Measurements from ENCODE around the gene CAMK1D.
"Not testable (repeated sequence)": the region's sequence is repeated elsewhere in the genome, so short reads cannot be mapped to it uniquely, and the experiment has no call there.

Gene CAMK1D

DNA sequence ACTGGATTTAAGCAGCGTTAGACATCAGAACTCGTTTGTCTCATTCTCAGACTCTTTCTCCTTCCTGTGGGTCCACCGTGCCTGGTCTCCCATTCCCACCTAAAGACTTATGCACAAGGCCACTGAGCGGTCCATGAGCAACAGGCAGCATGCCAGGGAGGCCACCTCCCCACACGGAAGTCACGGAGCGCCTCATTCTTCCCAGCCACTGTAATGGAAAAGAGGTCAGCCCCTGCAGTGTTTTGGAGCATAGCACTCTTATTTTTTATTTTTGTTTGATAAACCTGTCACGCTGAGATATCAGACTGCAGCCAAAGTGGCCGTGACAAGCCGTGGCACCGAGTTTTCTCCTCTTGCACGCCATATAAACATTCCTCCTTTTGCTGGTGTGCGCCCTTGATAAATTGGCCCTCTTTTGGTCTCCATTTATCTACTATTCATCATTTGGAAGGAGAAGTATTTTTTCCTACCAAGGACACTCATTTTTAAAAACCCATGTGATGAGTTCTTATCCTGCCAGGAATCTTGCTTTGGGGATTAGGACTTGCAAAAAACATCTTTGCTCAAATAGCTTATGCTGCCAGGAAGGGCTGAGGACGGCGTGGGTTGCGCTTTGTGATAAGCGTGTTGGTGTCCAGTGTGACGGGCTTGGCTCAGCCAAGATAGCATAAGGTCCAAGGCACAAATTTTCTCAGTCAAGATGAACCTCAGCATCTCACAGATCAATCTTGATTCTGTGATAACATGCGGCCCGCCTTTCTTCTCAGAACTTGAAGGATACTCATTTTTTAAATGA lies 446.2 kb downstream of the CAMK1D start:
- DNase-seq (ENCODE audit: low read depth in 3 of 3): no peak

DNA sequence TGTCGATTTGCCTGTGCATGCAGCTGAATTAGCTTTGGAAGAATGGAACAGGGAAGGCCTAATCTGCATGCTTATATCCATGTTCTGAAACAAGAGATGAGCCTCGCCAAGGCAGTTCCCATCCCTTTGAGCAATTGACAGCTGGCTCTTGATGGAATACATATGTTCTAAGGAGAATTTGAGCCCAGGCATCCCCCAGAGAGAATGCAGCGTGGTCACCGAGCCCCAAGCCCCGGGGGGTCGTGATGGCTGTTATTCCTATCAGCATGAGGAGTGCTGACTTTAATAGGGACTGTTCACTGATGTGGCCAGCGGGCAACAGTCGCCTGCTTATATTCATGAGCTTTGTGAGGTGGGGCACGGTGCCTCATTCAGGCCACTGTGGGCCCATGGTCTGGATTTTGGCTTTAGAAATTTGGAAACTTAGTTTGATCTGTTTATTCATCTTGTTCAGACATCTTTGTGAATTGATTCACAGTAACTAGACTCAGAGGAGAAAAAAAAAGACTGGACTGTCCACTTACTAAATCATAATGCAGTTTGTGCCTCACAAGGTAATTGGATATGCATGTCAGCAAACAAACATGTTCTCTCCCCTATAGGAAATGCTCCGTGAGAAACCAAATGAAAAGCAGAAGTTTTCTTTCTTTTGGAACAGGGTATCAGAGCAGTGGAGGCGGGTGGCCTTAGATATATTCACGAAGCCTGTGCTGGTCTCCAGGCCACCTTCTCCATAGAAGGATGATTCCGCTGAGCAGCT lies 447.2 kb downstream of the CAMK1D start:
- no peak for DNase-seq (ENCODE audit: low read depth in 3 of 3)

DNA sequence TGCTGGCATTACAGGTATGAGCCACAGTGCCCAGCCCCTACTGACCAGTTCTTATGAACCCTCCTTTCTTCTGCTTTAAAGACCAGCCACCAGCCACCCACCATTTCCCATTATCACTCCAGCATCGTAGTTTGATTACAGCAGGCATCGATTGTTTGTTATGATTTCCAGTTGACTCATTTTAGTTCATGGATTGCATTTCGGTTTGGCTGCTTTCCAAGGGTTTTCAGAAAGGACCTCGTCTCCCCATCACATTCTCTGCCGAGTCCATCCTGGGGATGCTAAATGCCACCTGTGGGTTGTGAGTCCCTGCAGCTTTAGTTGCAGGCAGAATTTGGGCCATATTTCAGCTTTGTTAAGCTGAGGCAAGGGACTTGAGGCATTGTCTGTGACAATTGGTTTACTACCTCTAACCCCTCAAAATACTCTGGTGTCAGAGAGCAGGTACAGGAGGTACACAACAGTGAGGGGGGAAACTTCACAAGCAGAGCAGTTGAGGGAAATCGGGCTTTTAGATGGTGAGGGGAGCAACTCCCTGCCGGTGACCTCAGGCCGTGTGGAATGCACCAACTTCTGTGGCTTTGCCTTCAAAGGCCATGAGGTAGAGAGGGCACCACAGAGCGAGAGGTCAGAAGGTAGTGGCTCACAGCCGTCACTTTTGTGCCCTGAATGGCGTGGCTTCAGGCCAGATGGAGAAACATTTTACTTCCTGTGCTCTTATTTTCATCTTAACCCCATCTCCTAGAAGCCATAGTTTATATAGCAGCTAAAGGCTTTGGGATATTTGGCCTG lies 448.3 kb downstream of the CAMK1D start:
- DNase-seq (ENCODE audit: low read depth in 3 of 3): no peak

DNA sequence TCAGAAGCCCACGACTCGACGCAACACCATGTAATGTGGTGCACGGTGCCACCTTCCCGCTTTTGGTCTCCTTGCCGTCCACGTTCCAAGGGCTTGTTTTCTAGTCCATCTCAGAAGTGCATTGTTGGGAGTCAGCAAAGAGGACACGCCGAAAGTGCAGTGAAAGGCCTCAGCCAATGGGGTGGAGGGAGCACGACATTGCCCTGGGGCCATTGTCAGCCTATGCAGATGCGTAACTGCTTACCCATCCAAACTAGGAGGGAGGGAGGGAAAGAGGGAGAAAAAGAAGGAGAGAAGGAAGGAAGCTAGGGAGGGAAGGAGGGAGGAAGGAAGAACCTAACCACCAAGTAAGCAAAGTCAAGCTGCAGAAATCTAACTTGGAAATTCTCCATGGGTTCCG lies 449.8 kb downstream of the CAMK1D start:
- no peak for DNase-seq (ENCODE audit: low read depth in 3 of 3)

DNA sequence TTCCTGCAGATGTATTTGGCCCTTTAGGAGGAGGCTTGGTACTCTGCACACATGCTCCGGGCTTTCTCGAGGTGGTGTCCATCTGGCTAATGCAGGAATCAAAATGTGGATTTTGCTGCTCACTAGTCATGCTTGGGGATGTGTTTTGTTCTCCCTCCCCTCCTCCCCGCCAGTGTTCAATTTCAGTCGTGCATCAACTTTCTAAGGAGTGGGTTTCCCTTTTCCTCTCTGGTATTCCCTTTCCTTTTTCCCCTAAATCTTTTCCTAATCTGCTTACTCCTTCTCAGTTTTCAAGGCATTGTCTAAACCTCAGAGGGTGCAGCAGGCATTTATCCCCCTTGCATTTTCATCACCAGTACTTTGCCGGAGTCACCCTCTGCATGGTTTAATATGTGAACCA lies 450.4 kb downstream of the CAMK1D start:
- DNase-seq (ENCODE audit: low read depth in 3 of 3): no peak

DNA sequence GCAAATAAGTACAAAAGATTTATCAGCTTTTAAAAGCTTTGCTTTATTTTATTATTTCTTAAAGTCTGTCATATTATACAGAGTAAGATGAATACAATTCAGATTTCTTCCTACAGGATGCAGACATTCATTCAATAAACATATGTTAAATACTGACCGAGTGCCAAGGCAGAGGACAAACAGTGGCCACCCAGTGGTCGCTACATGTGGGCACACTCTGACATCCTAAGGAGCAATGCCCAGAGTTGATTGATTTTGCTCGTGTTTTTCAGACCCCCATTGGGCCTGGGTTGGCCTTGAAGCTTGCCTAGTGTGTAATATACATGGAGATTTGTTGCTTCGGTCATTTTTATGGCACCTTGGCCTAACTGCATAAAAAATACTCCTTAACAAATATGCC lies 451.0 kb downstream of the CAMK1D start:
- no peak for DNase-seq (ENCODE audit: low read depth in 3 of 3)

DNA sequence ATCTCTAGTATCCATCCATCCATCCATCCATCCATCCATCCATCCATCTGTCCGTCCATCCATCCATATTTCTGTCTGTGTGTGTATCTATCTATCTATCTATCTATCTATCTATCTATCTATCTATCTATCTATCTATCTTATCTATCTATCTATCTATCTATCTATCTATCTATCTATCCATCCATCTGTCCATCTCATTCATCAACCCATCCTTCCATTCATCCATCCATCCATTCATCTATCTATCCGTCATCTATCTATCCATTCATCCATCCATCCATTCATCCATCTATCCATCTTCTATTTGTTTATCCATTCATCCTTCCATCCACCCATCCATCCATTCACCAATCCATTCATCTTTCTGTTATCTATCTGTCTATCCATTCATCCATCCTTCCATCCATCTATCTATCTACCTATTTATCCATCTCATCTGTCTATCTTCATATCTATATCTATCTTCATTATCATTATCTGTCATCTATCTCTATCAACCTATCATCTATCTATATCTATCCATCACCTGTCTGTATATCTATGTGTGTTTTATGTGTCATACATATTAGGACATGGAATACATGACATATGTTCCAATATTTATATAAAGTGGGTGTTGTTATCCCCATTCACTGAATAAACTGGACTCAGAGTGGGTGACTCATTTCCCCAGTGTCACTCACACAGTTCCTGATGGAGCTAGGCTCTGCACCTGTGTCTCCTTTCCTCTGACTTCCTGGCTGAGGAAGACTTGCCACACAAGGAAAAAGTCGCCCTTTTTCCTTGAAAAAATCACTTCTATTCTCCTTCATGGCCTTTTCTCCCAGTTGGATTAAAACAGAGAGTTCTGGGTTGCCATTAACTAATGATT lies 452.1 kb downstream of the CAMK1D start:
- DNase-seq (ENCODE audit: low read depth in 3 of 3): no peak

DNA sequence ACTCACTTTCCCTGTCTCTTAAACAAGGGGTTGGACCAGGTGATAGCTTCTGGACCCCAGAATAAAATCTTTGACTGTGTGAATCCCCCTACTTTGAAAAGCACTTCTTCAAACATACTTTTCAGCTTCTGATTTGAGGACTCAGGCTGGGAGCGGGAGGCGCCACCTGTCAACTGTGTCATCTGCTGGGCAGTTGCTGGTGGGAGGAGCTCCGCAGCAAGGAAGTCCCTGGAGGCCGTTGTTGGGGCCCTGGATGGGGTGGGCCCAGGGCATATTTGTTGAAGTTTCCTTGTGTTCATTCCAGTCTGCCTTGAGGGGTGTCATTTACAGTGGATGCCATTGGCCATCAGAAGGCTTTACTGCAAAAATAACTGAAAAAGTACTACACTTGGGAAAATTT lies 454.4 kb downstream of the CAMK1D start:
- DNase-seq (ENCODE audit: low read depth in 3 of 3): no peak

DNA sequence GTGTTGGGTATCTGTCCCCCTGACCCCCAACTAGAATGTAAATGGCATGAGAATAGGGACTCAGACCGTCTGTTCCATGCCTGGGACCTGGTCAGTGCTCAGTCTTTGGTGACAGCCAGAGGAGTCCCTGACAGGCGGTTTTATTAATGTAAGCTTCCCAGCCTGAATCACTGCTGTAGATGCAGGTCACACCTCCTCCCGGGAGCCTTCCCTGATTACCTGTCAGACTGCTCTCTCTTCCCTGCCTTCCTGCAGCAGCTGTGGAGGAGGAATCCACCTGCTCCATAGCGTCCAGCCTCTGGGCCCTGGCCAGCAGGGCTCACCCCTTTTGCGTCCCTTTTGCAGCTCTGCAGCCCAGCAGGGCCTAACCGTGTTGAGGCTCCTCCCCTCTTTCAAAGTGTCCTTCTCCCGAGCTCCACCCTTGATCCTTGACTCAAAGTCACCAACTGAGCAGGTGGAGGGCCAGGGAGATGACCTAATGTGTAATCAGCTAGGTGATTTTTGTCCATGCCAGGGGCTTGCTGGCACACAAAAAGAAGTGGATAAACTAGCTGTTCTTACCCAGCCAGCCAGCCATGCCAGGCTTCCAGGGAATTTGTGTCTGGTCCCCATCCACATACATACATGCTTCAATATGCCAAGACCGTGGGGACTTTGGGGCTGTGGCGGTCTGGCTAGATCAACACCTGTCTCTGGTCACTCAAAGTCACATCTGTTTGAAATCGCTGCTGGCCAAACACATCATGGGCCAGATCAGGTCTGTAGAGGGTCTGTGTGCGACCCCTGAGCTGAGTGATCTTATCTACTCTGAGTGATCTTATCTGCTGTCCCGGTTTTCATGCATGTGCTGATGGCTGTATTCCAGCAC lies 457.1 kb downstream of the CAMK1D start:
- DNase-seq (ENCODE audit: low read depth in 3 of 3): no peak

DNA sequence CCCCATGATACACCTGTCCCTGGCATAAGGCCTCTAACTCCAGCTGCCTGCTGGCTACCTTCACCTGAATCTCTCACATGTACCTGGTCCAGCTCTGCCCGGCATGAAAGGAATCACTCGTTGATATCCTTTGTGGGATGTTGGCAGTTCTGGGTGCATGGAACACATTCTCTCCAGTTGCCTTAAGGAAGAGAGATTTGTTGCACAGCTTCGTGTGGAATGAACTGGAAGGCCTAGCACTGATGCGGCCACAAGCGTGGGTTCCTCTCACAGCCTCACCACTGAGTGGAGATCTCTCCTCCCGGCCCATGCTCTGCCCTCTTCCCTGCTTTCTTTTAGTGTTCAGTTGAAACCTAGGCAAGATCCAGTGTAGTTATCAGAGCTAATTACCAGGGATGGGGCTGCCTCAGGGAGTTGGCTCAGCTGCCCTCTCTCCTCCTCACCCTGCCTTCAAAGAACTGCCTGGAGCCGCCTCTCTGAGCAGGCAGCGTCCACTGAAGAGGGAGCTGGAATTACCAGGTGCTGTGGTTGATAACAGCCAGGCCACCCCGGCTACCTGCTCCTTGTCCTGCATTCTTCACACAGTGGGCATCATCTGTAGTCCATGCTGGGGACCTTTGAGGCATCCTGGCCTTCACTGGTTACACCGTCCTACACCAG lies 457.9 kb downstream of the CAMK1D start:
- no peak for DNase-seq (ENCODE audit: low read depth in 3 of 3)

DNA sequence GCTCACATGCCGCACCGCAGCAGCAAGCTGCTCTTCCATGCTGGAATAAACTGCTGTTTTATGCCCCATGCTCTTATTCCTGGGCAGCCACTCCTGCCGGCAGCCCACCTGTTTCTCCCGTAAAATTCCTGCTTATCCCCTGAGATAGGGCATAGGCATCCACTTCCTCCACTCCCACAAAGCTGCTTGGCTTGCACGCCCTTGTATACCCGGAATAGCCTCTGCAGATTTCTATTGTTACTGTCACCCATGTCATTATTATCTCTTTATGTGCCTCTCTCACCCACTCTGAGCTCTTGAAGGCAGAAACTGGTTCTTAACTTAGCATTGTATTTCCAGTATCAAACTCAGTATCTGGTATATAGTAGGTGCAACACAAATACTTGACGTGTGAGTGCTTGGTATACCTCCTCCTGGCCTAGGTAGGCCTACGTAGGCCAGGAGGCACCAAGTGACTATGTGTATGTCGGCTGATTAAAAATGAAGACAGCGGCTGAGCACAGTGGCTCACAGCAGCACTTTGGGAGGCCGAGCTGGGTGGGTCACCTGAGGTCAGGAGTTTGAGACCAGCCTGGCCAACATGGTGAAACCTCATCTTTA lies 458.8 kb downstream of the CAMK1D start:
- no peak for DNase-seq (ENCODE audit: low read depth in 3 of 3)

DNA sequence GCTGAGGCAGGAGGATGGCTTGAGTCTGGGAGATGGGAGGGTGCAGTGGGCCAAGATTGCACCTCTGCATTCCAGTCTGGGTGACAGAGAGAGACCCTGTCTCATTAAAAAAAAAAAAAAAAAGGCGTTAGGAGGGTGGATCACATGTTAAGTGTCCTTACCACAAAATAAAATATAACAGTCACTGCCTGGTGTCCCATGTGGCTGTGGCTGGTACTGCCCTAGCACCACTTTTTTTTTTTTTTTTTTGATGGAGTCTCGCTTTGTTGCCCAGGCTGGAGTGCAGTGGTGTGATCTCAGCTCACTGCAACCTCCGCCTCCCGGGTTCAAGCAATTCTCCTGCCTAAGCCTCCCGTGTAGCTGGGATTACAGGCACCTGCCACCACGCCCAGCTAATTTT lies 460.7 kb downstream of the CAMK1D start:
- DNase-seq (ENCODE audit: low read depth in 3 of 3): not testable (repeated sequence)

DNA sequence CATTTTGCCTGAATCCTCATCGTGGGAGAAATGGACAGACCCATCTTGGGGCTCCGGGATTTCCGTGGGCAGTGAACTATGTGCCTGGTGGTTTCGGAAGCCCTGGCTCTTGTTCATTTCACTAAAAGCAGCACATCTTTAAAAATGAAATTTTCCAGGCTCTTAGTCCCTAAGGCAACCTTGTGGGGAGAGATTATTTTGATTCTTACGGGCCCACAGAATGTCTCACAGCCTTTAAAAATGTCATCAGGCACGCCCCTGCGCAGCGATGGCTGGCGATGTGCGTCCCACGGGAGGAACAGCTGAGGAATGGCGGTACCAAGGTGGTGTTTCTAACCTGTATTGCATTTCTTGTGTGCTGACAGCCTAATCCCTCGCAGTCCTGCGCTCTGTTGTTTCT lies 462.5 kb downstream of the CAMK1D start:
- DNase-seq (ENCODE audit: low read depth in 3 of 3): no peak

DNA sequence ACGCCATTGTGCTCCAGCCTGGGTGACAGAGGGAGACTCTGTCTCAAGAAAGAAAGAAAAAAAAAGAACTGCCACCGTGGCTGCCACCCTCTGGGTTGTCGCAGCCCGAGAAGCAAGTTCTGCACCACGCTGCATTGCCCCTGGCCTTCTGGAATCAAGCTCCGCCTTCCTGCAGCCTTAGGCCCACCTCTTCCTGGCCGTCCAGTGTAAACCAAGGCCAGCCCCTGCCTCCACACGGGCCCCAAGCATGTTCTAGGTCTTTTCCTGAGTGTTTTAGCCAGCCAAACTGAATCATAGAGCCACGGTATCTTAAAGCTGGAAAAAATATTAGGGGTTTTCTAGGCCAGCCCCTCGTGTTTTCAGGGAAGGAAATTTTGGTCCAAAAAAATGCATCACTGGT lies 463.2 kb downstream of the CAMK1D start:
- DNase-seq (ENCODE audit: low read depth in 3 of 3): no peak

DNA sequence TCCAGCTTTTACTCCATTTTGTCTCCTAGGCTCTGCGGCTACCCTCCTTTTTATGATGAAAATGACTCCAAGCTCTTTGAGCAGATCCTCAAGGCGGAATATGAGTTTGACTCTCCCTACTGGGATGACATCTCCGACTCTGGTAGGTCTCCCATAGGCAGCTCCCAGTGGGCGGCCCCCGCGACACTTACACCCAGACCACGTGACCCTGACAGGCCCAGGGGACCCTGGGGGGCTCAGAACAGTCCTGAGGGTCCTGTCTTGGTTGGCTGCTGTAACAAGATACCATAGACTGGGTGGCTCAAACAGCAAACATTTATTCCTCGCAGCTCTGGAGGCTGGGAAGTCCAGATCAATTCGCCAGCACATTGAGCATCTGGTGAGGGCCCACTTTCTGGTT lies 464.8 kb downstream of the CAMK1D start:
- no peak for DNase-seq (ENCODE audit: low read depth in 3 of 3)

DNA sequence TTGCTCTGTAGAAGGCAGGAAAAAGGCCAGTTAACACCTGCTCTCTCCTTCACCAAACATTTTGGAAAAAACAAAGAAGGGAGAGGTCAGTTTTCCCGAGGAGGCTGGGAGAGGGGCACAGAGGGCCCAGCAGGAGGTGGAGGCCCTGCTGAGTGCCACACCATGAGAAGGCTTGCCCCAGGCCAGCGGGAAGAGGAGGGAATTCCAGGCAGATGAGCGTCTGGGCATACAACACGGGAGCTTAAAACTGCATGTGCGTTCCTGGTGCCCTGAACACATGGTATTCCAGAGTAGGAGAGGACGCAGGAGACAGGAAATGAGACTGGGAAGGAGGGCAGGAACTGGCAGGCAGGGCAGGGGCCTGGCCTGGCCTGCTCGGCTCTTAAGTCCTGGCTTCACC lies 469.7 kb downstream of the CAMK1D start:
- no peak for DNase-seq (ENCODE audit: low read depth in 3 of 3)

DNA sequence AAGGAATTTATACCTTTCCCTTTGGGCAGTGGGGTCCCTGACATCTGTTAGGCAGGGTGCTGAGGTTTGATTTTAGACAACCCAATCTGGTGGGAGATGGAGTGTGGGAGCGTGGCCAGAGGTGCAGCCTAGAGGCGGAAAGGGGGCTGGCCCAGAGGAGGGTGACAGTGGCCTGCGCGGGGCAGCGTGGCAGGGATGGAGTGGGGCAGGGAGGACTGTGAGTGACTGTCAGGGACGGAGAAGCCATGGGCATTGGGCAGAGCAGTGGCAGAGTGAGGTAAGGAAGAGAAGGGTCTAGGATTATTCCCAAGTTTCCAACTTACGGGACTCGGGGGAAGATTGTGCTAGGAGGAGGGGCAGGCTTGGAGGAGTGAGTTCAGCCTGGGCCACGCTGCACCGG lies 470.3 kb downstream of the CAMK1D start:
- no peak for DNase-seq (ENCODE audit: low read depth in 3 of 3)

DNA sequence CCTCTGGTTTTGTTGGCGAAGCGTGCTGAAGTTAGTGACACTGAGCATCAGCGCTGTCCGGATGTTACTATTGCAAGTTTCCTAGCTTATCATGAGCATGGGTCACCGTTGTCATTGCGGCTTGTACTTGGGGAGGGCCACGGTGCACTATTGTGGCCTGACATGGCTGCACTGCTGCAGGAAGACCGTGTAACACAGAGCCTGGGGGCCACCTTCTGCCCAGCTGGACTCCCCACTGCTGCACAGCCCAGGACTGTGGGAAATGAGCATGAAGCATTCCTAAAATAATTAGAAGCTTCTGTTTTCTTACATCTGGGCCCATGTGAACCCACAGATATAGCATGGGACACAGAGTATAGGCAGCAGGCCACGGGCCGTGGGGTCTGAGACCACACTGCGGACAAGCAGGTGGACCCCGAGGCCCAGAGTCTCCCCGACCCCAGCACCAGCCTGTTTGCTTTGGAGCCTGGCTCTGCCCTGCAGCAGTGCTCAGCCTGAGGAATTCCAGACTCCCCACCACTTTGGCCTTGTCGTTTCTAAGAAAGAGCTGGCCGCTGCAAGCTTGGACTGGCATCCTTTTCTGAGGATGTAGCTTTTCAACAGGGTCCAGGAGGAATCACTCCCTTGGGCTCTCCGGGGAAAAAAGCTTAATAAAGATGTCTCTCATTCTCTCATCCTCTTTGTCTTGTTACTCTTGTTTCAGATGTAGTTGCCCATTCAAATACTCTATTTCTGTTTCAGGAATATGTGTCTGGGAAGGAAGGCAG lies 473.0 kb downstream of the CAMK1D start:
- no peak for DNase-seq (ENCODE audit: low read depth in 3 of 3)

DNA sequence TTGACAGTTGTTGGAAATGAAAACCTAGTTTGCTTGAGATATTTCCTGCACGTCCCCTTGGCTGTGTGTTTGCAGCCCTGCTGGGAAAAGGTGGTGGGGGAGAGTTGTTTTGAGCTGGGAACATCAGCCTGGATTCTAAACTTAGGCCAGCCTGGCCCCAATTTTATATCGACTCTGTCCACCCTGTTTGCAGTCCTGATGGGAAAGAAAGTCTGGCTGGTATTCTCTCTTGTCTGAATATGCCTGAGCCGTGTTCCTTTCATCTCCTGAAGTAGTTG lies 473.5 kb downstream of the CAMK1D start:
- DNase-seq (ENCODE audit: low read depth in 3 of 3): no peak

All from stimulated activated CD4-positive, alpha-beta T cell treated with anti-CD3 and anti-CD28 coated beads, TNF-alpha, amount 100 ng/mL, for 4 hours (primary cell).